Measurements from ENCODE around the gene C1QTNF8. TPM values are rescaled to one million over a fixed set of nuclear protein-coding genes. Genes with fewer than 3 reads are reported as not detected.

C1QTNF8 gene
- total and polyA plus RNA-seq, 7 experiments from 2014 or later, result not detected

DNA sequence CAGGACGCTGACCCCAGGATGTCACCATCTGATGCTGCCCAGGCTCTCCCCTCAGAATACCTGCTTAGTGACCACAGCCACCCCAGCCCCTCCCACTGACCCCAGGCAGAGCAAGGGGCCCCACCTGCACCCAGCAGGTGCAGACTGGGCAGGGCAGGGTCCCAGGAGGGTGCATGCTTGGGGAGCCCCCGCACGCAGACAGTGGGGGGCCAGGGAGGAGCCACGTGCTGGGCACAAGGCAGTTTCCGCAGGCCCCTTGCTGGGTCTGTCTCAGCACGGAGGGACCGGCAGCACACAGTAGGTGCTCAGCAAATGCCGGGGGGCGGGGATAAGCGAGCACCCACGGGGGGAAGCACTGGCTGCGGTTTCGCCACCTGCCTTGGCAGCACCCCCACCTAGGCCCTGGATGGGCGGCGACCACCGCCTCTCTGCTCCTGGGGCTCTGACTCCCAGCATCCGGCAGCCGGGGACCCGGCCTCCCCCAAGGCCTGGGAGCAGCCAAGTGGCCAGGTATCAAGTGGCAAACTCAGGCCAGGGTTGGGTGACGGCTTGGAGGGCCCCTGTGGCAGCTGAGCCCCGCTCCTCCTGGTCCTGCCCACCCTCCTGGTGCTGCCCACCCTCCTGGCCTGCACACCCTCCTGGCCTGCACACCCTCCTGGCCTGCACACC, 42.2 kb downstream of the C1QTNF8 start:
- CTCF ChIA-PET, result no interaction called here

DNA sequence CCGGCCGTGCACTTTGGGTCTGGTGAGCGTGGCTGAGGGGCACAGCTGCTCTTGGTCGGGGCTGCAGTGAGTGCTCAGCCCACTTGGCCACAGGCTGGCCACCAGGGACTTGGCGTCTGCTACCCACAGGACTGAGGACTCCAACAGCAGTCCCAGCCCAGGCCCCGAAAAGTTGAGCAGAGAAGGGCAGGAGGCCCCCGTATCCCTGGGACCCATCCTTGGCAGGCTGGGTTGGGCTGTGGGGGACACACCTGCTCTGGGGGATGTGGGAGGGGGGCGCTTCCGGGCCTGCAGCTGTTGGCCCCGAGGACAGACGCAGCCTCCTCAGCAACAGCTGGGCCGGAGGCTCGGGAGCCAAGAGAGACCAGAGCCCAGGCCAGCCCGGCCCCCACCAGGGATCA, 42.9 kb downstream of the C1QTNF8 start:
- intact Hi-C loops (cut with micrococcal nuclease), result no loop called here
- Mint-ChIP-seq H3K9me3 (no peaks in the 10 kb centered on the region), H3K27ac (no peak overlapping the region), H3K4me3 (no peak overlapping the region), H3K27me3 (no peaks in the 10 kb centered on the region), H3K4me1 (peaks cover 0 to 2% (median 0%) of the 10 kb centered on the region in 7 donors), H3K36me3 (no peaks in the 10 kb centered on the region)
- no peaks in the 10 kb centered on the region for H3K27me3 ChIP-seq (ENCODE audit: control insufficient read depth in 2 of 2, insufficient read depth in 2 of 2, low read length in 2 of 2)
- no peaks in the 10 kb centered on the region for H3K36me3 ChIP-seq (ENCODE audit: control insufficient read depth in 2 of 3, insufficient read depth in 3 of 3, low read length in 3 of 3)
- no peak for DNase-seq
- H3K27ac ChIP-seq (ENCODE audit: low read depth, low read length), result no peak overlapping the region
- H3K4me1 ChIP-seq (ENCODE audit: control insufficient read depth in 2 of 2, insufficient read depth in 2 of 2, low read length in 2 of 2), result no peaks in the 10 kb centered on the region
- H3K4me3 ChIP-seq (ENCODE audit: low read length), result no peak overlapping the region
- H3K9me3 ChIP-seq (ENCODE audit: control insufficient read depth in 2 of 3, low read length in 3 of 3), result no peaks in the 10 kb centered on the region
- POLR2A ChIA-PET, result no interaction called here
- ATAC-seq, result no peak
- CTCF ChIA-PET, result no interaction called here

More for the DNA sequence above, 42.2 kb downstream of the C1QTNF8 start:
- no peaks in the 10 kb centered on the region for H3K36me3 Mint-ChIP-seq
- ATAC-seq, result no peak
- peaks cover 0 to 2% (median 0%) of the 10 kb centered on the region in 7 donors for H3K4me1 Mint-ChIP-seq
- Histone ChIP-seq H3K36me3 (ENCODE audit: control insufficient read depth in 2 of 3, insufficient read depth in 3 of 3, low read length in 3 of 3) (no peaks in the 10 kb centered on the region), H3K27ac (ENCODE audit: low read depth, low read length) (no peak overlapping the region), H3K4me3 (ENCODE audit: low read length) (no peak overlapping the region), H3K4me1 (ENCODE audit: control insufficient read depth in 2 of 2, insufficient read depth in 2 of 2, low read length in 2 of 2) (no peaks in the 10 kb centered on the region), H3K9me3 (ENCODE audit: control insufficient read depth in 2 of 3, low read length in 3 of 3) (no peaks in the 10 kb centered on the region), H3K27me3 (ENCODE audit: control insufficient read depth in 2 of 2, insufficient read depth in 2 of 2, low read length in 2 of 2) (no peaks in the 10 kb centered on the region)
- DNase-seq, result no peak
- no peaks in the 10 kb centered on the region for H3K27me3 Mint-ChIP-seq
- H3K27ac Mint-ChIP-seq, result no peak overlapping the region
- POLR2A ChIA-PET, result no interaction called here
- H3K9me3 Mint-ChIP-seq, result peaks cover 0 to under 1% (median 0%) of the 10 kb centered on the region in 11 donors
- no peak overlapping the region for H3K4me3 Mint-ChIP-seq
- intact Hi-C loops (cut with micrococcal nuclease), result no loop called here

DNA sequence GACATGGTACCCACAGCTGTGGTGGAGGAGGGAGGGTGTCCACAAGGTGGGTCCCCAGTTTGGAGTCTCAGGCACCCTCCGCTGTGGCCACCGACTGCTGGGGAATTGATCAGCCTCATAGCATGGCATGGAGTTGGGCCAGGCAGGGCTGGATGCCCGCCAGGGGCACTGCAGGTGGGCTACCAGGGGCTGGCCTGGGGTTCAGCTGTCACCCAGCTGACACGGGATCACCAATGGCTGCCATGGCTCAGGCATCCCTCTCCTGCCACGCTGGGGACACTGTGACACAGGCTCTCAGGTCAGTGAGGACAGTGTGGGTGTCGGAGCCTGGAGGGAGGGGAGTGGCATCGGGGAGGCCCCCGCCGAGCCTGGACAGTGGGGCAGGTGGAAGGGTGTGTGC, 43.3 kb downstream of the C1QTNF8 start:
- no peaks in the 10 kb centered on the region for H3K9me3 Mint-ChIP-seq
- no peak overlapping the region for H3K4me3 ChIP-seq (ENCODE audit: low read length)
- CTCF ChIA-PET, result no interaction called here
- H3K27ac ChIP-seq (ENCODE audit: low read depth, low read length), result no peak overlapping the region
- no peaks in the 10 kb centered on the region for H3K27me3 ChIP-seq (ENCODE audit: control insufficient read depth in 2 of 2, insufficient read depth in 2 of 2, low read length in 2 of 2)
- POLR2A ChIA-PET, result no interaction called here
- H3K36me3 Mint-ChIP-seq, result no peaks in the 10 kb centered on the region
- intact Hi-C loops (cut with micrococcal nuclease), result no loop called here
- DNase-seq (no peak), ATAC-seq (no peak)
- no peak overlapping the region for H3K27ac Mint-ChIP-seq
- H3K4me1 ChIP-seq (ENCODE audit: control insufficient read depth in 2 of 2, insufficient read depth in 2 of 2, low read length in 2 of 2), result no peaks in the 10 kb centered on the region
- H3K4me3 Mint-ChIP-seq, result no peak overlapping the region
- no peaks in the 10 kb centered on the region for H3K9me3 ChIP-seq (ENCODE audit: control insufficient read depth in 2 of 3, low read length in 3 of 3)
- H3K27me3 Mint-ChIP-seq, result no peaks in the 10 kb centered on the region
- H3K36me3 ChIP-seq (ENCODE audit: control insufficient read depth in 2 of 3, insufficient read depth in 3 of 3, low read length in 3 of 3), result no peaks in the 10 kb centered on the region
- peaks cover 0 to 2% (median 0%) of the 10 kb centered on the region in 7 donors for H3K4me1 Mint-ChIP-seq

DNA sequence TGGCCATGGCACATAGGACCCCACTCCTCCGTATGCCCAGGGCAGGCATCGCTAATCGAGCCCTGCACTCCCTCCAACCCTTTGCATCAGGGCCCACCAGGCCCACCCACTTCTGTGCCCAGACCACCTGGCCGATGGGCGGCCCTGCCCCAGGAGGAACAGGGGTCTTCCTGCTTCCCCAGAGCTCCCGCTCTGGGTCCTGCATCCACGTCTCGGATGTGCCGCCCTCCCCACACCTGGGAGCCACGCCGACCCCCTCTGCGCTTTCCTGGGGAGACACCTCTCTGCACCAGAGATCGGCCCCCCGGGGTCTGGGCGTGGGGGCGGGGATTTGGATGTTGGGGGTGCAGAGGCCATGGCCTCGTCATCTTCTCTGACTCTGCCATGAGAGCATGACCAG, 44.6 kb downstream of the C1QTNF8 start:
- no peaks in the 10 kb centered on the region for H3K9me3 Mint-ChIP-seq
- no peak for ATAC-seq
- CTCF ChIA-PET, result no interaction called here
- intact Hi-C loops (cut with micrococcal nuclease), result no loop called here
- no peak overlapping the region for H3K27ac ChIP-seq (ENCODE audit: low read depth, low read length)
- DNase-seq, result no peak
- H3K4me1 Mint-ChIP-seq, result peaks cover 0 to 2% (median 0%) of the 10 kb centered on the region in 7 donors
- no peaks in the 10 kb centered on the region for H3K36me3 ChIP-seq (ENCODE audit: control insufficient read depth in 2 of 3, insufficient read depth in 3 of 3, low read length in 3 of 3)
- H3K4me3 Mint-ChIP-seq, result no peak overlapping the region
- H3K27me3 Mint-ChIP-seq, result no peaks in the 10 kb centered on the region
- no peak overlapping the region for H3K27ac Mint-ChIP-seq
- no peak overlapping the region for H3K4me3 ChIP-seq (ENCODE audit: low read length)
- H3K9me3 ChIP-seq (ENCODE audit: control insufficient read depth in 2 of 3, low read length in 3 of 3), result no peaks in the 10 kb centered on the region
- H3K27me3 ChIP-seq (ENCODE audit: control insufficient read depth in 2 of 2, insufficient read depth in 2 of 2, low read length in 2 of 2), result no peaks in the 10 kb centered on the region
- POLR2A ChIA-PET, result no interaction called here
- no peaks in the 10 kb centered on the region for H3K36me3 Mint-ChIP-seq
- H3K4me1 ChIP-seq (ENCODE audit: control insufficient read depth in 2 of 2, insufficient read depth in 2 of 2, low read length in 2 of 2), result no peaks in the 10 kb centered on the region

DNA sequence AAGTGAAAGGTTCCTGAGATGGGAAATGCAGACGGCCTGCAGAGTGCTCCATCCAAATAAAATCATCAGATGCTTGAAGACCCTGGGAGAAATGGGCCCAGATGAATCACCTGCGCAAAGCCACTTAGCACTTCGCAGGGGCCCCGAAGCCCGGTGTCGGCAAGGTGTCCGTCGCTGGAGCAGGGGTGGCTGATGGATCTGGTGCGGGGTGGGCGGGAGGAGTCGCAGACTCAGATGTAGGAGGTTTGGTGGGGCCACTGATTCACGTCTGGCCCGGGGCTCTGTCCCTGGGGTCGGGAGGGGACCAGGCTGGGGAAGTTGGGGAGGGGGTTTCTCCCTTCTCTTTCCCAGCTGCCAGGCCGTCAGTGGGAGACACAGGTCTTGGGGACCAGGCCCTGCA, 45.1 kb downstream of the C1QTNF8 start:
- Mint-ChIP-seq H3K27me3 (no peaks in the 10 kb centered on the region), H3K4me3 (no peak overlapping the region), H3K36me3 (no peaks in the 10 kb centered on the region), H3K9me3 (no peaks in the 10 kb centered on the region), H3K4me1 (peaks cover 0 to 2% (median 0%) of the 10 kb centered on the region in 7 donors), H3K27ac (no peak overlapping the region)
- Histone ChIP-seq H3K4me1 (ENCODE audit: control insufficient read depth in 2 of 2, insufficient read depth in 2 of 2, low read length in 2 of 2) (no peaks in the 10 kb centered on the region), H3K4me3 (ENCODE audit: low read length) (no peak overlapping the region), H3K27me3 (ENCODE audit: control insufficient read depth in 2 of 2, insufficient read depth in 2 of 2, low read length in 2 of 2) (no peaks in the 10 kb centered on the region), H3K36me3 (ENCODE audit: control insufficient read depth in 2 of 3, insufficient read depth in 3 of 3, low read length in 3 of 3) (no peaks in the 10 kb centered on the region), H3K27ac (ENCODE audit: low read depth, low read length) (no peak overlapping the region), H3K9me3 (ENCODE audit: control insufficient read depth in 2 of 3, low read length in 3 of 3) (no peaks in the 10 kb centered on the region)
- ATAC-seq, result no peak
- intact Hi-C loops (cut with micrococcal nuclease), result no loop called here
- no peak for DNase-seq
- ChIA-PET POLR2A (no interaction called here), CTCF (no interaction called here)

DNA sequence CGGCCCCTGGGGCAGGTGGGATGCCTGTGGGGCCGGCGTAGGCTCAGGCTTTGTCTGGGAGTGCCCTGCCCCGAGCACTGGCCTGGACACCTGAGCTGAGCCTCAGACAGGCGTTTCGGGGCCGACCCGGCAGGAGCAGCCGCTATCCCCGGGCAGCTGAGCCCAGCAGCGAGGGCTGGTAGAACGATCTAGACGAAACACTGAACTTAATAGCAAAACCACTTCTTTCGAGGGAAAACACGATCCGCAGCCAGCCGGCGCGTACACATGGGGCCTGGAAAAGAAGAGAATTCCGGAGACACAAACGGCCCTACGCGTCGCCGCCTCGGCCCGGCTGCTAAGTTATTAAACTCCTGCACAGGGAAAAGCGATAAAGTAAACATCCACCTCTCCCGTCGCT, 45.5 kb downstream of the C1QTNF8 start:
- DNase-seq (no peak), ATAC-seq (no peak)
- ChIA-PET CTCF (no interaction called here), POLR2A (no interaction called here)
- Mint-ChIP-seq H3K4me3 (no peak overlapping the region), H3K27ac (no peak overlapping the region), H3K4me1 (peaks cover 0 to 2% (median 0%) of the 10 kb centered on the region in 7 donors), H3K9me3 (no peaks in the 10 kb centered on the region), H3K27me3 (no peaks in the 10 kb centered on the region), H3K36me3 (no peaks in the 10 kb centered on the region)
- no peaks in the 10 kb centered on the region for H3K36me3 ChIP-seq (ENCODE audit: control insufficient read depth in 2 of 3, insufficient read depth in 3 of 3, low read length in 3 of 3)
- H3K4me3 ChIP-seq (ENCODE audit: low read length), result no peak overlapping the region
- H3K27me3 ChIP-seq (ENCODE audit: control insufficient read depth in 2 of 2, insufficient read depth in 2 of 2, low read length in 2 of 2), result no peaks in the 10 kb centered on the region
- H3K27ac ChIP-seq (ENCODE audit: low read depth, low read length), result no peak overlapping the region
- intact Hi-C loops (cut with micrococcal nuclease), result no loop called here
- H3K9me3 ChIP-seq (ENCODE audit: control insufficient read depth in 2 of 3, low read length in 3 of 3), result no peaks in the 10 kb centered on the region
- H3K4me1 ChIP-seq (ENCODE audit: control insufficient read depth in 2 of 2, insufficient read depth in 2 of 2, low read length in 2 of 2), result no peaks in the 10 kb centered on the region

DNA sequence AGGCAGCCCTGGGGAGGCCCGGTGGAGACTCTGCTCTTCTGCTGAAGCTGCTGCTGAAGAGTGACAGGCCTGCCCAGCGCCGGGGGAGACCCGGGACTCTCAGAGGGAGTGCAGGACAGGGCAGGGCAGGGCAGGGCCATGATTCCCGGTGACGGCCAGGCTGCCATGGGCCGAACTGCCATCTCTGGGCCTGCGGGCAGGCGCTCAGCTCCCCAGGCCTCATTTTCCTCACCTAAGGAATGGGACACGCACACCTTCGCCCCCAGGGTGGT, 46.1 kb downstream of the C1QTNF8 start:
- no peak for DNase-seq
- H3K27ac Mint-ChIP-seq, result no peak overlapping the region
- no peaks in the 10 kb centered on the region for H3K9me3 Mint-ChIP-seq
- intact Hi-C loops (cut with micrococcal nuclease), result no loop called here
- no peak for ATAC-seq
- no peak overlapping the region for H3K4me3 Mint-ChIP-seq
- no peaks in the 10 kb centered on the region for H3K36me3 Mint-ChIP-seq
- Histone ChIP-seq H3K4me1 (ENCODE audit: control insufficient read depth in 2 of 2, insufficient read depth in 2 of 2, low read length in 2 of 2) (no peaks in the 10 kb centered on the region), H3K27me3 (ENCODE audit: control insufficient read depth in 2 of 2, insufficient read depth in 2 of 2, low read length in 2 of 2) (no peaks in the 10 kb centered on the region), H3K27ac (ENCODE audit: low read depth, low read length) (no peak overlapping the region), H3K4me3 (ENCODE audit: low read length) (no peak overlapping the region), H3K9me3 (ENCODE audit: control insufficient read depth in 2 of 3, low read length in 3 of 3) (no peaks in the 10 kb centered on the region), H3K36me3 (ENCODE audit: control insufficient read depth in 2 of 3, insufficient read depth in 3 of 3, low read length in 3 of 3) (no peaks in the 10 kb centered on the region)
- no peaks in the 10 kb centered on the region for H3K4me1 Mint-ChIP-seq
- no peaks in the 10 kb centered on the region for H3K27me3 Mint-ChIP-seq
- ChIA-PET POLR2A (interaction anchor here (0.6 kb wide), 1 partner anchor 52 kb away, joined by 3 read pairs; no protein-coding TSS in a partner anchor), CTCF (no interaction called here)
